ENCODE measurements around the gene POU6F2.
"Not testable (repeated sequence)": the region's sequence is repeated elsewhere in the genome, so short reads cannot be mapped to it uniquely, and the experiment has no call there.

POU6F2 gene, protein sequence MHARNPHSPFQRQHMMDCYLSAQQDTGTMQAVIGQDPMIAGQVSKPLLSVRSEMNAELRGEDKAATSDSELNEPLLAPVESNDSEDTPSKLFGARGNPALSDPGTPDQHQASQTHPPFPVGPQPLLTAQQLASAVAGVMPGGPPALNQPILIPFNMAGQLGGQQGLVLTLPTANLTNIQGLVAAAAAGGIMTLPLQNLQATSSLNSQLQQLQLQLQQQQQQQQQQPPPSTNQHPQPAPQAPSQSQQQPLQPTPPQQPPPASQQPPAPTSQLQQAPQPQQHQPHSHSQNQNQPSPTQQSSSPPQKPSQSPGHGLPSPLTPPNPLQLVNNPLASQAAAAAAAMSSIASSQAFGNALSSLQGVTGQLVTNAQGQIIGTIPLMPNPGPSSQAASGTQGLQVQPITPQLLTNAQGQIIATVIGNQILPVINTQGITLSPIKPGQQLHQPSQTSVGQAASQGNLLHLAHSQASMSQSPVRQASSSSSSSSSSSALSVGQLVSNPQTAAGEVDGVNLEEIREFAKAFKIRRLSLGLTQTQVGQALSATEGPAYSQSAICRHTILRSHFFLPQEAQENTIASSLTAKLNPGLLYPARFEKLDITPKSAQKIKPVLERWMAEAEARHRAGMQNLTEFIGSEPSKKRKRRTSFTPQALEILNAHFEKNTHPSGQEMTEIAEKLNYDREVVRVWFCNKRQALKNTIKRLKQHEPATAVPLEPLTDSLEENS

DNA sequence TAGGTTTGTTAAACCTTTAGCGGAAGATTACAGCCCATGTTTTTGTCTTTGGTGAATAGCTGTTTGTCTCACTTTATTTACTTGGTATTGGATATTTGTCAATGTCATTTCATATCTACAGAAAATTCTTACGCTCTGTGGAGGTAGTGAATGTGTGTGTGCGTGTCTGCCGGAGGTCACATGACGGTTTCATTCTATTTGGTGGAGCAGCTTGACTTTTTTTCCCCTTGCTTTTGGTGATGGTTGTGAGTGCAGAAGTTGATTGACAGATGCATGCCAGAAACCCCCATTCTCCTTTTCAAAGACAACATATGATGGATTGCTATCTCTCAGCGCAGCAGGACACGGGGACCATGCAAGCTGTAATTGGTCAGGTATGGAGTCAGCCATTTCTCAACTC, at the start of gene POU6F2:
Gene POU6F2 (plus strand): TSS at position 225 of the 400 bp plus-strand sequence. CDS start 45 bp downstream, at position 270.
- DNase-seq, result no peak

GRCh38 chr7:38928506-38928905, 49.2 kb upstream of the POU6F2 start:
- DNase-seq, result no peak

GRCh38 chr7:38929460-38930171, 48.1 kb upstream of the POU6F2 start:
- DNase-seq, result no peak

DNA sequence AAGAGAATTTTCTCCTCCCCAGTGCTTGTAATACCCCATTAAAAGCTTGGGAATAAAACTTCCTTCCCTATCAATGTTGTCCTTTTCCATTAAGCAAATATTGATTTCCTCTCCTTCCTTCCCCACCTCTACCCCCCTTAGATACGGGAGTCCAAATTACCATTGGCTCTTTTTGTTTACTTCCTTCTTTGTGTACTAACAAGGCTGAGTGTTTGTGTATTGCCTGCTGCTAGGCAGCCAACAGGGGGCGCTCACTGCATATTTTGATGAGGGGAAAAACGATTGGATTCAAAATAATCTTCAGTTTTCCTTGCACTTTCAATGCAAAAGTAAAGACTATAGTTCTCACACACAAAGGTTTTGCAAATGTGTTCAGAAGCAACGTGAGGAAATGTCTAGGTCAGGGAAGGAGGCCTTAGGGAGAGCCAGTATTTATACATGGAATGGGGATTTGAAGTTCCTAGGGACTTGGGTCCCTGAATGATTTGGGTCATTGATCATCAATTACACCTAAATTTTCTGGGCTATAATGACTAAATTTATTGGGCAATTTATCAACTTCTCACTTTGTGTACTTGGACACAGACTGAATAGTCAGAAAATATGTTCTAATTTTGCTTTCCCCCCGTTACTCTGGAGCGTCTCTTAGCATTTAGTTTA, 45.1 kb upstream of the POU6F2 start:
- DNase-seq, result peak; percentile 28

GRCh38 chr7:38934051-38934450, 43.7 kb upstream of the POU6F2 start:
- no peak for DNase-seq

DNA sequence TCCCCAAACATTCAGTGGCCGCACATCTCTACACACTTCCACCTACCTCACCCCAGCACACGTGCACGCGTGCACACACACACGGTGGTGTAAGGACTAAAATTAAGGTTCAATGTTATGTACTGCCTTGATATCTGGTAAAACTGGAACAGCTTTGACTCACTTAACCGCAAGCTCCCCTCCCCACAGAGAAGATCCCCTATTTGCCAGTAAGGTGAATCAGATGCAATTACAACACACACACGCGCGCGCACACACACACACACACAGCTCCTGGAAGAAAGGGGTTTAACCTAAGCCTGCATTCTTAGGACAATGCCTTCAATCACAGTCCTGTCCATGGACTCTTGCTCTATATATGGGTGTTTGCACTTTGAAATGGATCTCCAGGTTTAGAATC, 43.2 kb upstream of the POU6F2 start:
- no peak for DNase-seq

GRCh38 chr7:38936641-38937040, 41.1 kb upstream of the POU6F2 start:
- DNase-seq, result no peak

GRCh38 chr7:38938001-38938485, 39.7 kb upstream of the POU6F2 start:
- no peak for DNase-seq

DNA sequence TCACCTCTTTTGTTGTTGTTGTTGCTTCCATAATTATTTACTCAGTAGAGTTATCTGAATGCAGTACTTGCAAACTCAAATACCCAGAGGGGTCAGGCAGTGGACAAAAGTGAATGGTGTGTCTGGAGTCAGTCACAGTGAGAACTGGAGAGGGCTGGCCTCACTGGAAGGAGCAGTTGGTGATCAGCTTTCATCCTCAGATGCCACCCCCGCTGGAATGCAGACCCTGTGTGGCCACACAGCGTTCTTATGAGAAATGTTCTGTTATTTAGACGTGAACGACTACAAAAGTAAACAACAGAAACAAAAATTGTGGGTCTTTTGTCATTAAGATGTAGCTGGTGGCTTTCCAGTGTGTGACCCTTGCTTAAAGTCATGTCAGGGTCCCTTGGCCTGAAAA, 39.1 kb upstream of the POU6F2 start:
- no peak for DNase-seq

GRCh38 chr7:38940774-38941173, 36.9 kb upstream of the POU6F2 start:
- DNase-seq, result no peak

DNA sequence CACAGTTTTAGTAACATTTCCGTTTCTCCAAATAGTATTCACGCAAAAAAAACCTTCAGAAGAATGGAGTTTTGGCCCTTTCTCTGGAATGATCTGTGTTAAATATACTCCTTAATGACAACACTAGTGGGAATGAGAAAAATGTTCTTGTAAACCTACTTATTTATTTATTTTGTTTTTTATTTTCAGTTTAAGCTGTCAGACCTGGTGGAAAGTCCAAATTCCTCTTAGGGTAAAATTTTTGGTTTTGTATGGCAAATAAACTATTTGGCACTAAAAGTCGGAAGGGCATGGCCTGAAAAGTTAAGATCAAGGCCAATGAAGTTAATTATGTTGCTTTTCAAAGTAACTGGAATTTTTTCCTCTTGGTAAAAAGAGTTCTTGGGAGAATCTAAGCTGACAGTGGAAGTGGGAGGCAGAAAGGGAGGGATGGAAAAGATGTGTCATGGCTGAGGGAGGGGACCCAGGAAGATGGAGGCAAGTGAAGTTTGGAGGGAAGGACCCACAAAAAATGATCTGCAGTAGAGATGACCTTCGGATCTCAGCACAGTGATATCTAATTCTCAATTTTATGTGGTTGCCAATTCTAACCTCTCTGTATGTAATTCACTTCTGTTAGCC, 35.2 kb upstream of the POU6F2 start:
- DNase-seq, result no peak

GRCh38 chr7:38947541-38947940, 30.2 kb upstream of the POU6F2 start:
- DNase-seq, result not testable (repeated sequence)

GRCh38 chr7:38950309-38950708, 27.4 kb upstream of the POU6F2 start:
- no peak for DNase-seq

GRCh38 chr7:38951213-38951612, 26.5 kb upstream of the POU6F2 start:
- no peak for DNase-seq

GRCh38 chr7:38953227-38953626, 24.5 kb upstream of the POU6F2 start:
- DNase-seq, result no peak

GRCh38 chr7:38953971-38954370, 23.7 kb upstream of the POU6F2 start:
- DNase-seq, result no peak

DNA sequence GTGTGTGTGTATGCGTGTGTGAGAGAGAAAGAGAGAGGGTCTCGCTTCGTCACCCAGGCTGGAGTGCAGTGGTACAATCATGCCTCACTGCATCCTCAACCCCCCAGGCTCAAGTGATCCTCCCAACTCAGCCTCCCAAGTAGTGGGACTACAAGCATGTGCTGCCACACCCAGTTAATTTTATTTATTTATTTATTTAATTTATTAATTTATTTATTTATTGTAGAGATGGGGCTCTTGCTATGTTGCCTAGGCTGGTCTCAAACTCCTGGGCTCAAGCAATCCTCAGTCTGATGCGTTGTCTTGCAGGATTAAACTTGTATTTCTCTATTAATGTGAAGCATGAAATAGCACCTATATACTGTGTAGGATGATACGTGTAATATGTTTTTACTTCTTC, 21.8 kb upstream of the POU6F2 start:
- DNase-seq, result no peak

DNA sequence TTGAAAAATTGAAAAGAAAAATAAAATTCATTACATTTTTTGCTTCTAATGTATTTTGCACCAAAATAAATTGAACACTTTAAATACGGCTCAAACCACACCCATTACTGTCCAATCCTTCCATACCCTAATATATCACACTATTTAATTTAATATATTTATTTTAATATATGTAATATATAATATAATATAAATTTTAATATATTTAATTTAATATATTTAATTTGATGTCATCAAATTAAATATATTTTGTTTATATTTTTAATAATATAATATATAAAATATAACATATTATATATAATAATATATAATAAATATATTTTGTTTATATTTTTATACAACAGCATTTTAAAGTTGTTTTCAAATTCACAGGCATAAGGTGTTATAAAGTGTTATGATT, 15.7 kb upstream of the POU6F2 start:
- DNase-seq, result no peak

DNA sequence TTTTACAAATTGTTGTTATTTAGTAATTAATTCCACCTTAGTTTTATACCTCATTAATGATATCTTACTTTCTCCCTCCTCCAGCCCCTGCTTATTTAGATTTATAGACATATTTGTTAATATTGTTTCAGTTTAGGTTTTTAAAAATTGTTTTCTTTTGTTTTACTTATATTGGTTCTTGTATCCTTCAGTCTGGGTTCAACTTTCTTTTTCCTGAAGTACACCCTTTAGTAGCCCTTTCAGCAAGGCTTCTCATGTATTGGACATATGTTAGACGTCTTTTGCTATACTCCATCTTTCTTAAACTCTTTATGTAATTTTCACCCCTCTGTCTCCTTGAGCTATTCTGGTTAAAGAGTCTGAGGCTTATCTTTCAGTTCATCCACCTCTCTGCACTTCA, 12.8 kb upstream of the POU6F2 start:
- DNase-seq, result no peak

- no peak for DNase-seq
Observed at GRCh38 chr7:38973760-38974159, 3.9 kb upstream of the POU6F2 start.

- DNase-seq, result no peak
Observed at GRCh38 chr7:38975944-38976392, 1.7 kb upstream of the POU6F2 start.

DNA sequence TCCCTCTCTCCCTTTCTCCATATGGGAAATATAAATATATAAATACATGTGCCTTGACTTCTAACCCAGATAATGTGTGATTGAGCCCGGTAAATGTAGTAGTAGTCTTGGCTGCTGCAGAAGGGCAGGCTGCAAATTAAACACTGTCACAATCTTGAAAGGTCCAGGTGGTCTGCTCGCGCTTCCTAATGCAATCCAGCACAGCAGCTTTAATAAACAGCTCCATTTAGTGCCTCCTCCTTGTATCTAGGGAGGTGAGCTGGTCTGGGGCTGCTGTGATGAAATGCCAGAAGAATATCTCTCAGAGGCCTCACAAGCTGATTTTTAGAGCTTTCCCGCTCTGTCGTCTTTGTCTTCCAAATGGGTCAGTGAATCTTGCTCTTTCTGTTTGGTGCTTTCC, 782 bp downstream of the POU6F2 start:
- no peak for DNase-seq
